GM18505 (cell line): ENCODE results near the gene GALNT12.

Source experiments
- ATAC-seq: cut with Tn5 transposase; IDR thresholded peaks from one replicate; pipeline ENCODE4 v1.9.1; 2021; ENCODE audit not compliant: unreplicated experiment
- POLR2A ChIP-seq: IDR thresholded peaks from 4 replicates; pipeline ENCODE4 v1.6.1; 2011; ENCODE audit warnings: borderline replicate concordance; ENCODE audit not compliant: insufficient read depth, insufficient read length; ENCODE audit errors: extremely low read depth

GALNT12 gene

GRCh38 chr9:98882569-98882923, 75.1 kb downstream of the GALNT12 start:
- no peak for TF ChIP-seq POLR2A
- no peak for ATAC-seq

DNA sequence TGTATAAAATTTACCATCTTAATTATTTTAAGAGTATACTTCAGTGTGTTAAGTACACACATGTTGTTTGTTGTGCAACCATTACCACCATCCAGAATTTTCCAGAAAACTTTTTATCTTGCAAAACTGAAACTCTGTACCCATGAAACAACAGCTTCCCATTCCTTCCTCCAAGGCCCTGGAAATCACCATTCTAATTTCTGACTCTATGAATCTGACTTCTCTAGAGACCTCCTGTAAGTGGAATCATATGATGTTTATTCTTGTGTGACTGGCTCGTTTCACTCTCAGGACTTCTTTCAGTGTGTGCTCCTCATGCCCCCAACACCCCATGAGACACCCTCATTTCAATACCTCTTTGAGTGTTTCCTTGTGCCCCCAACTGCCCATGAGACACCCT, 75.8 kb downstream of the GALNT12 start:
- ATAC-seq = no peak
- TF ChIP-seq POLR2A = no peak

GRCh38 chr9:98884849-98885248, 77.4 kb downstream of the GALNT12 start:
- no peak for TF ChIP-seq POLR2A
- no peak for ATAC-seq

- TF ChIP-seq POLR2A = no peak
- no peak for ATAC-seq
Observed at GRCh38 chr9:98885575-98886295, 78.3 kb downstream of the GALNT12 start.

GRCh38 chr9:98886691-98887229, 79.3 kb downstream of the GALNT12 start:
- ATAC-seq = no peak
- no peak for TF ChIP-seq POLR2A

- no peak for ATAC-seq
- TF ChIP-seq POLR2A = no peak
Observed at GRCh38 chr9:98887918-98888510, 80.5 kb downstream of the GALNT12 start.

GRCh38 chr9:98888801-98889421, 81.4 kb downstream of the GALNT12 start:
- no peak for TF ChIP-seq POLR2A
- ATAC-seq = no peak

DNA sequence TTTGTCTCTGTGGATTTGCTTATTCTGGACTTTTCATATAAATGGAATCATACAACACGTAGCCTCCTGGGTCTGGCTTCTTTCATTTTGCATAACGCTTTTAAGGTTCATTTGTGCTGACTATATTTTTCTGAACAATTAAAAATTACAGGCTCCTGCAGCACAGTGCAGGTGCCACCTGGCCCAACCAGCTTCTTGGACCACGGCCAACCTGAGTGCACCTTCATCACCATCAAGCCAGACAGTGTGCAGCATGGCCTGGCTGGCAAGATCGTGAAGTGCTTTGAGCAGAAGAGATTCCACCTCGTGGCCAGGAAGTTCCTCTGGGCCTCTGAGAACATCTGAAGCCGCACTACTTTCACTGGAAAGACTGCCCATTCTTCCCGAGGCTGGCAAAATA, 82.8 kb downstream of the GALNT12 start:
- ATAC-seq = no peak
- no peak for TF ChIP-seq POLR2A

- ATAC-seq = no peak
- TF ChIP-seq POLR2A = no peak
Observed at GRCh38 chr9:98892288-98892687, 84.8 kb downstream of the GALNT12 start.

DNA sequence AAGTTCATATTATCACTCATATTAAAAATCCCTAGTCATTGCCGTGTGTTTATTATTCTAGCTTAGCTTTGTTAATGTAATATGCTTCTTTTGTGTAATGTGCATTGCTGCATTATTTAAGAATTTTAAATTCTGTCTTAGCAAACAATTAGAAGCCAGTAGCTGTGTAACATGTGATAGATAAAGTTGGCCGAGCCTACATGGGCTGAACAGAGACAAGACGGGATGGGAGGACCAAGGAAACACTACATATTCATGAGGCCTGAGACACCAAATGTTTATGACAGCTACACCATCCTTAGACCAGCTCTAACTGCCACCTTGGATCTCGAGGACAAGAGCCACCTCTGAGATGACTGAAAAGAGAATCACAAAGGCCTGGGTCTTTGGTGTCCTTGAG, 85.2 kb downstream of the GALNT12 start:
- no peak for ATAC-seq

DNA sequence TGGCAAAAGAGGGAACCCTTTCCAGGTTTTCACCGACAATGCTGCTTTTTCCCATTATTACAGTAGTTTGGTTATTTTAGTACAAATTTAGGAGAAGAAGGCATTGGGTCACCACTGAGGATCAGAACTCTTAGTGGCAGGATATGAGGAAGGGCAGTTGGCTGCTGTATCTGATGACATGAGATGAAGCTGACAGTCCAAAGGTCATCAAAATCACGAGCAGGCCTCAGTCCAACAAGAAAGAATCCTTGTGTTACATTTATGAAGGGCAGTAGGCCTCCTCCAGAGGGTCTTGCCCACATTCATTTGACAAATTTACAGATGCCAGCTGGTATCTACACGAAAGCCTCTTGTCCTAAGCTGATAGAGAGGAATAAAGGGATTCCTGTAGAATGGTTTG, 86.7 kb downstream of the GALNT12 start:
- no peak for TF ChIP-seq POLR2A
- ATAC-seq = no peak

More for the DNA sequence above, 85.2 kb downstream of the GALNT12 start:
- TF ChIP-seq POLR2A = no peak

GRCh38 chr9:98894761-98895160, 87.3 kb downstream of the GALNT12 start:
- TF ChIP-seq POLR2A = no peak
- ATAC-seq = no peak

GRCh38 chr9:98896632-98897031, 89.2 kb downstream of the GALNT12 start:
- ATAC-seq = no peak
- TF ChIP-seq POLR2A = no peak

DNA sequence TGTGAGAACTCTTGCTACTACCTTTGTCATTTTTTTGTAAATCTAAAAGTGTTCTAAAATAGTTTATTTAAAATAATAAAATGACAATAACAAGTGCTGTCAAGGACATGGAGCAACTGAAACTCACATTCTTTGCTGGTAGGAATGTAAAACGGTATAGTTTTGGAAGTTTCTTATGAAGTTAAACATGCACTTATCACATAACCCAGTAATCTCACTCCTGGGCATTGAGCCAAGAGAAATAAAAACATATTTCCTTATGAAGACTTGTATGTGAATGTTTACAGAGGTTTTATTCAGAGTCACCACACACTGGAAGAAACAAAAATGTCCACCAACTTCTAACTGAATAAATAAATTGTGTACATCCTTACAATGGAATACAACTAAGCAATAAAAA, 90.3 kb downstream of the GALNT12 start:
- TF ChIP-seq POLR2A = no peak
- no peak for ATAC-seq

DNA sequence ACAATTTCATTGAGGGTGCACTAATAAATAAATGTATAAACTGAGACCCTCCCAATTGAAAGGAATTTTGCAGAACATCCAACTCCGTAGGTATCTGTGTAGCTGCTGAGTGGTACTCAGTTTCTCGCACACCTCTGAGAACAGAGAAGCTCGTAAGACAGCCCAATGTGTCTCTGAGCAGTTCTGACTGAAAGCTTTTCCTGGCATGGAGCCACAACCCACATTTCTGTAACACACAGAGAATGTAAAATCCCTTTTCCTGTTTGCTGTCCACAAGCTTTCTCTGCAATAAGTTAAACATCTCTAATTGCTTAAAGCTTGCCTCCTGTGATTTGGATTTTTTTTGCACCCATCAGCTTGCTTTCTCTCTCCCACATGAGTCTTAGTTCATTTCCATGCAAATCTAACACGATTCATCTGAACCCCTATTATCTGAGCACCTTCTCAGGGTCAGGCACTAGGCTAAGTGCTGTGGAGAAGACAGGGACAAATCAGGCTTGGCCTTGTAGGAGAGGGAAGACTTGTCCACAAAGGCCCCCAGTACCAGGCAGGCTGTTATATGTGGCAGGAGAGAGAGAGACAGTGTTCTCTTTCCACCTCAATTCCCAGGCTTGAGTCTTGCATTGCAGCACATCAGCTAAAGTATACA, 92.1 kb downstream of the GALNT12 start:
- no peak for ATAC-seq
- no peak for TF ChIP-seq POLR2A
